Measurements from ENCODE around the gene FAM241A.
"Not testable (repeated sequence)": the region's sequence is repeated elsewhere in the genome, so short reads cannot be mapped to it uniquely, and the experiment has no call there.

FAM241A gene

DNA sequence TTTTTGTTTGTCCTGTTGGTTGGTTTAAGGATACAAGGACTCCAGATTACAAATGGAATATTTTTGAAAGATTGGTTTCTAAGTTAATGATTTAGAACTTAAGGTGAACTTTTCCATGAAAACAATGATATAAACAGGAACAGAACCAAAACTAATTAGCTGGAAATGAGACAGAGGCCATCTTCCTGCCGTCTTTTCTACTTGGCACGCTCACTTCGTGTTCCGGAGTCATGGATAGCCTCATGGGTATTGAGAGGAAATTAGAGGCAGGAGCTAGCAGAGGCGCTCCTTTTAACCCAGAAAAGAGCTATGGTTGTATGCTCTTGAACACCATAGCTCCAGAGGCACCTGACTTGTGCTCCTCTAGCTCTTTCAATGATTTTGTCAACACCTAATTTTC, 2.4 kb downstream of the FAM241A start:
- WGBS, 2 experiments: 79 to 81% methylated on average over 5 of the region's 5 CpGs
- Histone ChIP-seq H3K4me3 (ENCODE audit: insufficient read depth, low read depth, low read length) (no peak overlapping the region), H3K36me3 (ENCODE audit: control insufficient read depth, insufficient read depth, low read length) (no peaks in the 10 kb centered on the region), H3K27ac (ENCODE audit: insufficient read depth, low read depth, low read length, poor library complexity, severe bottlenecking) (no peak overlapping the region), H3K4me1 (ENCODE audit: control insufficient read depth, insufficient read depth, low read length) (no peaks in the 10 kb centered on the region), H3K9me3 (ENCODE audit: control insufficient read depth, low read length) (no peaks in the 10 kb centered on the region), H3K27me3 (ENCODE audit: control insufficient read depth, insufficient read depth, low read length, poor library complexity, severe bottlenecking) (peaks cover 35% of the 10 kb centered on the region)

DNA sequence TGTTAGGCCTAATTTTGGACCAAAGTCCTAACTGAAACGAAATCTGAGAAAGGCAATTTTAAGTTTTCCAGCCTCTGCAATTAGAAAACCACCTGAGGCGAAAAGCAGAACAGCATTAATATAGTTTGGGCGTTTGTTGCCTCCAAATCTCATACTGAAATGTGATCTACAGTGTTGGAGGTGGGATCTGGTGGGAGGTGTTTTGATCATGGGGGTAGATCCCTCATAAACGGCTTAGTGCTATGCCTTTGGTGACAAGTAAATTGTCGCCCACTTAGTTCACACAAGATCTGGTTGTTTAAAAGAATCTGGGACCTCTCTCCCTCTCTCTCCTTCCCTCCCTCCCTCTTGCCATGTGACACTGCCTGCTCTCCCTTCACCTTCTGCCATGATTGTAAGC, 5.7 kb downstream of the FAM241A start:
- Histone ChIP-seq H3K27me3 (ENCODE audit: control insufficient read depth, insufficient read depth, low read length, poor library complexity, severe bottlenecking) (peaks cover 29% of the 10 kb centered on the region), H3K9me3 (ENCODE audit: control insufficient read depth, low read length) (no peaks in the 10 kb centered on the region), H3K27ac (ENCODE audit: insufficient read depth, low read depth, low read length, poor library complexity, severe bottlenecking) (no peak overlapping the region), H3K36me3 (ENCODE audit: control insufficient read depth, insufficient read depth, low read length) (no peaks in the 10 kb centered on the region), H3K4me1 (ENCODE audit: control insufficient read depth, insufficient read depth, low read length) (no peaks in the 10 kb centered on the region), H3K4me3 (ENCODE audit: insufficient read depth, low read depth, low read length) (no peak overlapping the region)
- 85 to 86% methylated on average over 5 of the region's 5 CpGs for WGBS, 2 experiments

DNA sequence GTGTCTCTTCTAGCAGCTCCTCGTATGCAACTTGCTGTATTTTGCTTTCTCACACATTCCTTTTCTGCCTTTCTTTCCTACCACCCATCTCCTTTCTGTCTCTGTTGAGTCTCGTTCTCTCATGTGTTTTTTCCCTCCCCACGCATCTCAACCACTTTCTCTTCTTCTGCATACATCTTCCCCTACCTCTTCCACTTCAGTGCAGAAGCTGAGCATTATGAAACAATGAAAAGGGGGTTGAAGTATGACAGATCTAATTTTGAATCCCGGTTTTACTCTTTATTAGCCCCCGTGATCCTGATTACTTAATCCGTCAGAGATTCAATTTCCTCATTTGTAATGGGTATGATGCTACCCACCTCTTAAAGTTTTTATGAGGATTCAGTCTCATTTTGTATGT, 7.3 kb downstream of the FAM241A start:
- Histone ChIP-seq H3K27ac (ENCODE audit: insufficient read depth, low read depth, low read length, poor library complexity, severe bottlenecking) (no peak overlapping the region), H3K27me3 (ENCODE audit: control insufficient read depth, insufficient read depth, low read length, poor library complexity, severe bottlenecking) (peaks cover 13% of the 10 kb centered on the region), H3K4me1 (ENCODE audit: control insufficient read depth, insufficient read depth, low read length) (no peaks in the 10 kb centered on the region), H3K4me3 (ENCODE audit: insufficient read depth, low read depth, low read length) (no peak overlapping the region), H3K9me3 (ENCODE audit: control insufficient read depth, low read length) (no peaks in the 10 kb centered on the region), H3K36me3 (ENCODE audit: control insufficient read depth, insufficient read depth, low read length) (no peaks in the 10 kb centered on the region)
- WGBS, 2 experiments: 71 to 75% methylated on average over 5 to 6 of the region's 6 CpGs

DNA sequence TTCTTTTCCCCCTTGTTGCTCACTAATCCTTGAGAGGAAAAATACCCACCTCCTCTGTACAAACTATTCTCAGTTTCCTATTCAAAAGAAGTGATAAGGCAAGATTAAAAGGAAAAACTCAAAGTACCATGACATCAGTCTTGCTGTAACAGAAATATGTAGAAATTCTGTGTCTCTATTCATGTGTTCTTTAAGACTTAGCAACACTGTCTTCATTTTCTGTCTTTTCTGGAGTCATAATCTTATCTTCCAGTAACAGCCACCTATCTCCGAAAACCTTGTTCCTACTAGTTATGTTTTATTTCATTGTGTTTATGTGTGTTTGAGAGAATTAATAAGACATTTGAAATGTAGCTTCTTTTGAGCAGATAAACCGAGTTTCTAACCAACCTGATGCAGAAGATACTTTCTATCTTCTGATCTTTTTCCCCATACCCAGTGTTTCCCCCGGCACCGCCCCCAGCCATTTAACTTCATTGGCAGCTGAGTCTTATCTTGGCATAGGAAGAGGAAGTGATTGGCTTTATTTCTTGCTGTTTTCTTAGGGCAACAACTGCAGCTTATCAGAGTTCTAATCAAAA, 8.0 kb downstream of the FAM241A start:
- 79 to 94% methylated on average over 3 to 4 of the region's 4 CpGs for WGBS, 2 experiments
- peaks cover 5% of the 10 kb centered on the region for H3K27me3 ChIP-seq (ENCODE audit: control insufficient read depth, insufficient read depth, low read length, poor library complexity, severe bottlenecking)
- no peak overlapping the region for H3K27ac ChIP-seq (ENCODE audit: insufficient read depth, low read depth, low read length, poor library complexity, severe bottlenecking)
- H3K36me3 ChIP-seq (ENCODE audit: control insufficient read depth, insufficient read depth, low read length): no peaks in the 10 kb centered on the region
- H3K4me3 ChIP-seq (ENCODE audit: insufficient read depth, low read depth, low read length): no peak overlapping the region
- H3K9me3 ChIP-seq (ENCODE audit: control insufficient read depth, low read length): no peaks in the 10 kb centered on the region
- no peaks in the 10 kb centered on the region for H3K4me1 ChIP-seq (ENCODE audit: control insufficient read depth, insufficient read depth, low read length)

DNA sequence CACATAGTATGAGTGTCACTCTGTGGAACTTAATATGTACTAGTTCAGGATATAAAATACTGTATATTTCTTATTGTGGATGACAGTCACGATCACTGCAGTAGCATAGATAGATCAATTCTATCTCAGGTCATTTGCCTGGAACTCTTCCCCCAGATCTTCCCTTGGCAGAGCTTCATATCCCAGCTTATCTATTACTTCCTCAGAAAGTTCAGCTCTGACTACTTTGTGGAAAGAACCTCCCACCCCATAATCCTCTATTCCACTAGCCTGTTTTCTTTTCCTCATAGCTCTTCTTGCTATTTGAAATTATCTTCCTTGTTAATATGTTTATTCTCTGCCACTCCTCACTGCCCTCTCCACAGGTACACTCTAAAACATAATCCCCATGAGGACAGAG, 10.9 kb downstream of the FAM241A start:
- Histone ChIP-seq H3K9me3 (ENCODE audit: control insufficient read depth, low read length) (no peaks in the 10 kb centered on the region), H3K4me1 (ENCODE audit: control insufficient read depth, insufficient read depth, low read length) (no peaks in the 10 kb centered on the region), H3K36me3 (ENCODE audit: control insufficient read depth, insufficient read depth, low read length) (no peaks in the 10 kb centered on the region), H3K4me3 (ENCODE audit: insufficient read depth, low read depth, low read length) (no peak overlapping the region), H3K27ac (ENCODE audit: insufficient read depth, low read depth, low read length, poor library complexity, severe bottlenecking) (no peak overlapping the region), H3K27me3 (ENCODE audit: control insufficient read depth, insufficient read depth, low read length, poor library complexity, severe bottlenecking) (no peaks in the 10 kb centered on the region)
- whole genome bisulfite sequencing, 2 experiments: 60 to 100% methylated on average over 1 of the region's 1 CpG

DNA sequence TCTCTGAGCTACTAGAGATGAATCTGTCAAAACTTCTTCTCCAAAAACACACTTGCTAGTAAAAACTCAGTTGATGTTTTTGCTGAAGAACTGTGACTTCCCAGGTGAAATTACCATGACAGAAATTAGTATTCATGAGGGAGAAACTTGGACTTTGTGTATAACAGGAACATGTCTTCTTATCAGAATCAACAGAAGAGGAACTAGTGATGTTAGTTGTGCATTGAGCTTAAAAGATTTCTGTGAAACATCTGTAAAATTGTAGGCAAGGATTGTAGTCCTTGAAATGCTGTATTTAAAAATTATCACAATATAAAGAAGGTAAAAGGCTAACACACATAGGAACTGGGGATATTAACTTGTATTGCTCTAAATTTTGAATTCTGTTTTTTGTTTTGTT, 11.3 kb downstream of the FAM241A start:
- Histone ChIP-seq H3K4me3 (ENCODE audit: insufficient read depth, low read depth, low read length) (no peak overlapping the region), H3K36me3 (ENCODE audit: control insufficient read depth, insufficient read depth, low read length) (no peaks in the 10 kb centered on the region), H3K27ac (ENCODE audit: insufficient read depth, low read depth, low read length, poor library complexity, severe bottlenecking) (no peak overlapping the region), H3K4me1 (ENCODE audit: control insufficient read depth, insufficient read depth, low read length) (no peaks in the 10 kb centered on the region), H3K27me3 (ENCODE audit: control insufficient read depth, insufficient read depth, low read length, poor library complexity, severe bottlenecking) (no peaks in the 10 kb centered on the region), H3K9me3 (ENCODE audit: control insufficient read depth, low read length) (no peaks in the 10 kb centered on the region)

DNA sequence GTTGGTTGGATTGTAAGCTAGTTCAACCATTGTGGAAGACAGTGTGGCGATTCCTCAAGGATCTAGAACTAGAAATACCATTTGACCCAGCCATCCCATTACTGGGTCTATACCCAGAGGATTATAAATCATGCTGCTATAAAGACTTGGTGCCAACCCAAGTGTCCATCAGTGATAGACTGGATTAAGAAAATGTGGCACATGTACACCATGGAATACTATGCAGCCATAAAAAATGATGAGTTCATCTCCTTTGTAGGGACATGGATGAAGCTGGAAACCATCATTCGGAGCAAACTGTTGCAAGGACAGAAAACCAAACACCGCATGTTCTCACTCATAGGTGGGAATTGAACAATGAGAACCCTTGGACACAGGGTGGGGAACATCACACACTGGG, 18.5 kb downstream of the FAM241A start:
- not testable (repeated sequence) for H3K4me3 ChIP-seq (ENCODE audit: insufficient read depth, low read depth, low read length); H3K36me3 ChIP-seq (ENCODE audit: control insufficient read depth, insufficient read depth, low read length); H3K4me1 ChIP-seq (ENCODE audit: control insufficient read depth, insufficient read depth, low read length); H3K9me3 ChIP-seq (ENCODE audit: control insufficient read depth, low read length); H3K27ac ChIP-seq (ENCODE audit: insufficient read depth, low read depth, low read length, poor library complexity, severe bottlenecking); H3K27me3 ChIP-seq (ENCODE audit: control insufficient read depth, insufficient read depth, low read length, poor library complexity, severe bottlenecking)
- 90 to 94% methylated on average over 2 to 3 of the region's 3 CpGs for WGBS, 2 experiments

DNA sequence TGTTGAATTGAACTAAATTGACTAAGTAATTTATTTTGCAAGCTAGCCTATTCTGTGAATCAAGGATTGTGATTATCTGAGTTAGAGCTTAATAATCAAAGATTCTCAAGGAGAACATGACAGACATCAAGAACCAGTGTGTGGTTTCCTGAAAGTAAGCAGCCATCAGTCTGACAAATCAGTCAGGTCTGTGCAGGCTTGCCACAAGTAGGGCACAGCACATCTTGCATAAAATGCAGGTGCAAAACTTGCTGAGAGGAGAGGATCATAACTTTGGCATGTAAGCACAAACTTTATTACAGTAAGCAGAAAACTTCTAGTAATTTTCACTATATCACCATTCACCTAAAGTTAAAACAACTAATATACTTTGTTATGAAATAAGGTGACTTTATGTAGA, 22.5 kb downstream of the FAM241A start:
- no peaks in the 10 kb centered on the region for H3K4me1 ChIP-seq (ENCODE audit: control insufficient read depth, insufficient read depth, low read length)
- no peak overlapping the region for H3K4me3 ChIP-seq (ENCODE audit: insufficient read depth, low read depth, low read length)
- no peak overlapping the region for H3K27ac ChIP-seq (ENCODE audit: insufficient read depth, low read depth, low read length, poor library complexity, severe bottlenecking)
- H3K9me3 ChIP-seq (ENCODE audit: control insufficient read depth, low read length): no peaks in the 10 kb centered on the region
- no peaks in the 10 kb centered on the region for H3K36me3 ChIP-seq (ENCODE audit: control insufficient read depth, insufficient read depth, low read length)
- no peaks in the 10 kb centered on the region for H3K27me3 ChIP-seq (ENCODE audit: control insufficient read depth, insufficient read depth, low read length, poor library complexity, severe bottlenecking)

DNA sequence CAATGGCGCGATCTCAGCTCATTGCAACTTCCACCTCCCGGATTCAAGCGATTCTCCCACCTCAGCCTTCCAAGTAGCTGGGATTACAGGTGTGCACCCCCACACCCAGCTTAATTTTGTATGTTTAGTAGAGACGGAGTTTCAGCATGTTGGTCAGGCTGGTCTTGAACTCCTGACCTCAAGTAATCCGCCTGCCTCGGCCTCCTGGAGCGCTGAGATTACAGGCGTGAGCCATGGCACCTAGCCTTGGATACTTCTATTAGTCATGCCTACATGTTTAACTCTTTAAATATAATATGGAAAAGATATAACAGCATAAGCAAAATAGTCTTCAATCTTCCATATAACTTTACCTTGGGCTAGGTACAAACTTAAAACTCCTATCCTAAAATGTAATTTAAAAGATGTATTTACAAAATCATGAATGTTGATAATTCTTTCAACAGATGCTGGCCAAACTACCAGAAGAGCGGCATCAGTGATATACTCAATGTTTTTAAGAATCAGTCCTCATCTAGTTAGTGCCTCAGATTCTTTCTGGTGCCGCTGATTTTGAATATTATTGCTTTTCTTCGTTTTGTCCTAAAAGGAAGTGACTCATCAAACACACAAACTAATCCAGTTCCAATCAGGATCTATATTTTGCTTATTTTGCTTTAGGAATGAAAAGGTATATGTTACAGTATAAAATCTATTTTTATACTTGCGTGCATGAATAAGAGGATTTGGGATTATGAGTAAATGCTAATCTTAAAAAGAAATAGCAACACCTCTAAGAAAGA, 23.7 kb downstream of the FAM241A start:
- no peak overlapping the region for H3K27ac ChIP-seq (ENCODE audit: insufficient read depth, low read depth, low read length, poor library complexity, severe bottlenecking)

DNA sequence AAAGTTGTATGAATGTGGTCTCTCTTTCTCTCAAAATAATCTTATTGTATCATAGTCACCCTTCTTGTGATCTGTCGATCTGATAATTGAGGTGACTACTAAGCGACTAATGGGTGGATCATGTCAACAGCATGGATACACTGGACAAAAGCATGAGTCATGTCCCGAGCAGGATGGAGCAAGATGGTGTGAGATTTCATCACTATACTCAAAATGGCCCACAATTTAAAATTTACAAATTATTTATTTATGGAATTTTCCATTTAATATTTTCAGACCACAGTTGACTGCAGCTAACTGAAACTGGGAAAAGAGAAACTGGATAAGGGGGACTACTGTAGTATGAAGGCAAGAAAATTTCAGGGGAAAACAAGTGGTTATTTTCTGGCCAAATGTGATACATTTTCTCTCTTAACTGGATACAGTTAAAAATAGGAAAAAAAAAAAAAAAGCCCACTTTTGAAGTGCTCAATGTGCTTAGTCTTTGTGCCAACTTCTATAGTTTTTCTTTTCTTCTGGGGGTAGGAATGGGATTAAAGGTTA, 25.3 kb downstream of the FAM241A start:
- H3K4me3 ChIP-seq (ENCODE audit: insufficient read depth, low read depth, low read length): no peak overlapping the region
- WGBS, 2 experiments: 94 to 100% methylated on average over 3 of the region's 3 CpGs

More for the DNA sequence above, 23.7 kb downstream of the FAM241A start:
- Histone ChIP-seq H3K27me3 (ENCODE audit: control insufficient read depth, insufficient read depth, low read length, poor library complexity, severe bottlenecking) (no peaks in the 10 kb centered on the region), H3K9me3 (ENCODE audit: control insufficient read depth, low read length) (no peaks in the 10 kb centered on the region), H3K36me3 (ENCODE audit: control insufficient read depth, insufficient read depth, low read length) (no peaks in the 10 kb centered on the region), H3K4me3 (ENCODE audit: insufficient read depth, low read depth, low read length) (no peak overlapping the region), H3K4me1 (ENCODE audit: control insufficient read depth, insufficient read depth, low read length) (no peaks in the 10 kb centered on the region)
- WGBS, 2 experiments: 77 to 86% methylated on average over 11 to 12 of the region's 13 CpGs

More for the DNA sequence above, 25.3 kb downstream of the FAM241A start:
- H3K9me3 ChIP-seq (ENCODE audit: control insufficient read depth, low read length): no peaks in the 10 kb centered on the region
- no peaks in the 10 kb centered on the region for H3K36me3 ChIP-seq (ENCODE audit: control insufficient read depth, insufficient read depth, low read length)
- no peaks in the 10 kb centered on the region for H3K27me3 ChIP-seq (ENCODE audit: control insufficient read depth, insufficient read depth, low read length, poor library complexity, severe bottlenecking)
- no peak overlapping the region for H3K27ac ChIP-seq (ENCODE audit: insufficient read depth, low read depth, low read length, poor library complexity, severe bottlenecking)
- no peaks in the 10 kb centered on the region for H3K4me1 ChIP-seq (ENCODE audit: control insufficient read depth, insufficient read depth, low read length)
